ENCODE measurements around the gene SMIM12. TPM values are rescaled to one million over a fixed set of nuclear protein-coding genes. Genes with fewer than 3 reads are reported as not detected.

The SMIM12 gene
- total RNA-seq, 4 donors from 2014 or later: 23.3 to 25.3 (median 24.1) TPM

GRCh38 chr1:34904236-34905097, 44.9 kb upstream of the SMIM12 start:
- TF ChIP-seq CTCF (IDR thresholded peaks at IDR 0.05; ENCODE audit: low read depth): no peak

GRCh38 chr1:34901919-34902318, 42.4 kb upstream of the SMIM12 start:
- TF ChIP-seq CTCF (IDR thresholded peaks at IDR 0.05; ENCODE audit: low read depth): no peak

- no peak for TF ChIP-seq CTCF (IDR thresholded peaks at IDR 0.05; ENCODE audit: low read depth)
Measured at GRCh38 chr1:34900775-34901502, 41.4 kb upstream of the SMIM12 start.

- no peak for TF ChIP-seq CTCF (IDR thresholded peaks at IDR 0.05; ENCODE audit: low read depth)
Measured at GRCh38 chr1:34899906-34900305, 40.4 kb upstream of the SMIM12 start.

GRCh38 chr1:34899471-34899870, 39.9 kb upstream of the SMIM12 start:
- TF ChIP-seq CTCF (IDR thresholded peaks at IDR 0.05; ENCODE audit: low read depth): no peak

GRCh38 chr1:34898330-34898761, 38.8 kb upstream of the SMIM12 start:
- no peak for TF ChIP-seq CTCF (IDR thresholded peaks at IDR 0.05; ENCODE audit: low read depth)

- TF ChIP-seq CTCF (IDR thresholded peaks at IDR 0.05; ENCODE audit: low read depth): no peak
Measured at GRCh38 chr1:34896612-34897011, 37.1 kb upstream of the SMIM12 start.

All from subcutaneous adipose tissue (tissue), 4 donors.